Activated T-cell treated with anti-CD3 and anti-CD28 coated beads for 48 hours (primary cell): ENCODE measurements around the gene PGAM5.
"Not testable (repeated sequence)": the region's sequence is repeated elsewhere in the genome, so short reads cannot be mapped to it uniquely, and the experiment has no call there.

Experiments
- DNase-seq: peaks from one replicate; pipeline ENCODE4 v3.0.0-alpha.2; 2020; ENCODE audit warnings: low read depth

Gene PGAM5

GRCh38 chr12:132753670-132754069 is 43.0 kb downstream of the PGAM5 start:
- not testable (repeated sequence) for DNase-seq

GRCh38 chr12:132754160-132754932 is 43.7 kb downstream of the PGAM5 start:
- DNase-seq: no peak

DNA sequence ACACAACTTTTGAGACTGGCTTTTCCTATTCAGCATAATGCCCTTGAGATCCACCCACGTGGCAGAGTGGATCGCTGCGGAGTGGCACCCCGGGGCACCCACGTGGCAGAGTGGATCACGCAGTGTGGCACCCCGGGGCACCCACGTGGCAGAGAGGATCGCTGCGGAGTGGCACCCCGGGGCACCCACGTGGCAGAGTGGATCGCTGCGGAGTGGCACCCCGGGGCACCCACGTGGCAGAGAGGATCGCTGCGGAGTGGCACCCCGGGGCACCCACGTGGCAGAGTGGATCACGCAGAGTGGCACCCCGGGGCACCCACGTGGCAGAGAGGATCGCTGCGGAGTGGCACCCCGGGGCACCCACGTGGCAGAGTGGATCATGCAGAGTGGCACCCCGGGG is 48.2 kb downstream of the PGAM5 start:
- DNase-seq: not testable (repeated sequence)

DNA sequence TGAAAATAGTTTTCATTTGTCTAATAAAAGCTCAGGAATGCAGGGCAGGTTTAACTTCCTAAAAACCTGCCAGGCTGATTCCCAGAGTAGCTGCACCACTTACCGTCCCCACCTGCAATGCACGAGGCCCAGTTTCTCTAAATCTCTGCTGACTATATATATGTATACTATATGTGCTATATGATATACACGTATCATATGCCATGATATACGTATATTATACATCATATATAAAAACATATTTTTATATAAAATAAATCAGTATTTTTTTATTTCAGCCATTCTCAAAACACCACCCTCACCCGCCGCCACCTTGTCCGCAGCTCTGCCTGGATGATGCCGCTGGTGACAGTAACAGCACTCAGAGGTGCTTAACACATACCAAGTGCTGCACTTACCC is 48.7 kb downstream of the PGAM5 start:
- DNase-seq: no peak

DNA sequence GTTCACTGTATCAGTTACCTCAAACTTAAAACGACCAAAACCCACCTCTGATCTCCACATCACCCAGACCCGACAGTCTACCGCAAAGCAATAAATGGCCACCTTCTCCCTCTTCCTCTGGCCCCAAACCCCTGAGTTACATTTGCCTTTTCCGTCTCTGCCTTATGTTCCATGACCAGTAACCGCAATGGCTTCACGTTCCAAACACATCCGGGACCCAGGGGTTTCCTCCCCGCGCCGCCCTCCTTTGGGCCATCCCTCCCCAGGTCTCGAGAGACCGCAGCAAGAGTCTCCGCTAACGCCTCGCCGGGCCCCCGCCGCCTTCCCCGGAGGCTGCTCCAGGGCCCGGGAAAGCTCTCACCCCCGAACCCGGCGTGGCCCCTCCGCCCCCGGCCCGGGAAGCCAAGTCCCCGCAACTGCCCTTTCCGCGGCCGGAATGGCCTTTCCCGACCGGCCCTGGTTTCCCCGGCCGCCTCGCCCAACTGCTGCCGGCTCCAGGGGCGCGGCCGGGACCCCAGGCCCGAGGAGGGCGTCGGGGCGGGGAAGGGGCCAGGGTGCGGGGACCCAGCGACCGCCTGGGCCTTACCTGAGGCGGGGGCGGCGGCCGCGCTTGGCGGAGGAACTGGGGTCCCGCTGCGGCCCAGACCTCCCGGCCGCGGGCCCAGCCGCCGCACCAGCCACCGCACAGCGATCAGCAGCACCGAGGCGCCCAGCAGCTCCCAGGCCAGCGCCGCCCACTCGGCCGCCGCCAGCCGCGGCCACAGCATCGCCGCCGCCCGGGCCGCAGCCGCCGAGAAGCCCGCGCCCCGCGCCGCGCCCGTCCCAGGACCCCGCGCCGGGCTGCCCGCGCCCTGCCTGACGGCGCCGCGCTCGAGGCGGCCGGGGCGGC is 50.6 kb downstream of the PGAM5 start, which contains the start of gene ANKLE2:
Gene ANKLE2, minus strand, starts transcription at position 801 of the 889 bp plus-strand sequence. Its CDS starts 34 bp downstream, at position 767.
- peak; percentile 60 for DNase-seq

- DNase-seq: peak; percentile 87
These were observed 51.4 kb downstream of the PGAM5 start for GRCh38 chr12:132761921-132762583.

DNA sequence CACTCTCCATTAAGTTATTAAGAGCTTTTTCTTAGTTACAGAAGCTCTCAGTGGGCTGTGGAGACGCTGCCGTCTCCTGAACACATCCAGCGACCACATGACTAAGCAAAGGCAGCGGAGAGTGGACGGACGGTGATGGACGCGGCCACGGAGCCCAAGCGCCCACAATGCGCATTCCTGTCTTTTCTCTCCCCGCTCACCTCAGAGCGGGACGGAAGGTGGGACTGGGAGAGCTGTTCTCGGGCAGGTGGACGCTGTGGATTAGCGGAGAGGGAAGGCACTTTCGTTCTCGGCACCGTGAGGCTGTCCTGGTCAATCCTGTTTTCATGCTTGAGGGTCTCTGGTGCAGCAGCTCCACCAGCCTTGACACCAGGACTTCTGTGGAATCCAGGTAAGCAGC is 53.6 kb downstream of the PGAM5 start:
- no peak for DNase-seq

GRCh38 chr12:132765361-132765760 is 54.7 kb downstream of the PGAM5 start:
- no peak for DNase-seq

DNA sequence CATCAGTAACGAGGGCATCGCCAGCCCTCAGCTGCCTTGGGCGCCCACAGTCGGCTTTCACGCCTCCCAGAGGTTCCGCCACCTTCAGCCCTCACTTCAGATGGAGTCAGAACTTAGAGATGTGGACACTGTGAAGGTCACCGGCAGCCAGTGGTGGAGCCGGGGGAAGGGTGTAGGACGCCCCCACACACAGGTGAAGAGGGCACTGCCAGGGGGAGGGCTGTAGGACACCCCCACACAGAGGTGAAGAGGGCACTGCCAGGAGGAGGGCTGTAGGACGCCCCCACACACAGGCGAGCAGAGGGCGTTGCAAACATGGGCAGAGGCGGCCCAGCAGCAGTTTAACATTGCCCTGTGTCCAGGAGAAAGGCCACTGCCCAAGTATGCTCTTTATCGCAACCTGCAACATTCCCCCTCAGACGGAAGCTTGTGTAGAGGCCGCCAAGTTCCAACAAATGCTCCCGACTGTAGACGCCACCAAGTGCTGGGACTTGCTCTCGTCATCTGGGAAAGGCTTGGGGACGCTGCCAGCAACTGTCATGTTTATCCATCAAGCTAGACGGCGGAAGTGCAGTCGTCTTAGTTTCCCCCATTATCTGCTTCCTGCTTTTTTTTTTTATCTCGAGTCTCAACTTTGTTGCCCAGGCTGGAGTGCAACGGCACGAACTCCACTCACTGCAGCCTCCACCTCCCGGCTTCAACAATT is 55.9 kb downstream of the PGAM5 start:
- DNase-seq: no peak

DNA sequence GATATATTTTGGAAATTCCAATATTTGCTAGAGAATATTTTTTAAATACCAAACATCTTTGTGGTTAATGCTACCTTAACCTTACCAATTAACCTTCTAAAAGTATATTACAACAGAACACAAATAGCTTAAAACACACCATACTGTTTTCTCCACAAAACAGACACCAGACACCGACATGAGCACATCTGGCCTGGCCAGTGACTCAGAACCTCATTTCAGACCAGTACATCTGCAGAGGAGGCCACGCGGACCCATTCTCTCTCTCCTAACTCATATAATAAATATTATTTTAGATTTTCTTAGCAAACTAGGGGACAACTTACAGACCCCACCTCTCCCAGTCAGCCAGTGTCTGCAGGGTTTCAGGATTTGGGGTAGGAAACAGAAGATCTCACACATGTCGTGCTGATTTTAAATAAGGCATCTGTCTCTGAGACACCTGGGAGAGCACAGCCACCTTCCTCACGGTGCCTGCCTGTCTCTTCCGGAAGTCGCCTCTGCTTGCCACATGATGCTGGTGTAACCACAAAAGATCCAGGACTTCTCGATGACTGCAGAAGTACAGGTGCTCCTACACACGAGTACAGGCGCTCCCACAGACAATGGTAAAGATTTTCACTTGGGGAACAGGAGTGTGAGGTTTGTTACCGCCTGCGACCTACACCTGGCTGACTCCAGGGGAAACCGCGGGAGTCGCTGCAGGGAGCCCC is 60.6 kb downstream of the PGAM5 start:
- peak; percentile 30 for DNase-seq
